ENCODE measurements around the gene SPATA31E1.

DNA sequence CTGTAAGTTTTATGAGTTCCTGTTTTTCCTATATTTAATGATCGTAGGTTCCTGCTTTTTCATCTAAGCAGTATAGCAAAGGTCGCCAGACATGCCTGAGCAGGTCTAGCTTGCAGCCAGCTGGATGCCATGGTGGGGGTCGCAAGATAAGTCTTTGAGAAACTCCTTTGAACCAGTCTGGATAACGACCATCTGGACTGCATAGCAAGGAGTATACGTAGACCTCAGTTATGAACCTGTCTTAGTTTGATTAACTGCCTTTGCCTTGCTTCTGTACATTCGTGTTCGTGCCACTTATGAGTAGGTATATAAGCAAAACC is 8.4 kb upstream of the SPATA31E1 start:
- no peak for TF ChIP-seq CTCF (IDR thresholded peaks at IDR 0.05; ENCODE audit: low read length)
- no peak for TF ChIP-seq EZH2 (IDR thresholded peaks at IDR 0.05; ENCODE audit: borderline replicate concordance, low read length)

Data from OCI-LY1 (cell line).